ENCODE results near the gene SNX24.
"Not testable (repeated sequence)": the region's sequence is repeated elsewhere in the genome, so short reads cannot be mapped to it uniquely, and the experiment has no call there.

The SNX24 gene, protein sequence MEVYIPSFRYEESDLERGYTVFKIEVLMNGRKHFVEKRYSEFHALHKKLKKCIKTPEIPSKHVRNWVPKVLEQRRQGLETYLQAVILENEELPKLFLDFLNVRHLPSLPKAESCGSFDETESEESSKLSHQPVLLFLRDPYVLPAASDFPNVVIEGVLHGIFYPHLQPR

DNA sequence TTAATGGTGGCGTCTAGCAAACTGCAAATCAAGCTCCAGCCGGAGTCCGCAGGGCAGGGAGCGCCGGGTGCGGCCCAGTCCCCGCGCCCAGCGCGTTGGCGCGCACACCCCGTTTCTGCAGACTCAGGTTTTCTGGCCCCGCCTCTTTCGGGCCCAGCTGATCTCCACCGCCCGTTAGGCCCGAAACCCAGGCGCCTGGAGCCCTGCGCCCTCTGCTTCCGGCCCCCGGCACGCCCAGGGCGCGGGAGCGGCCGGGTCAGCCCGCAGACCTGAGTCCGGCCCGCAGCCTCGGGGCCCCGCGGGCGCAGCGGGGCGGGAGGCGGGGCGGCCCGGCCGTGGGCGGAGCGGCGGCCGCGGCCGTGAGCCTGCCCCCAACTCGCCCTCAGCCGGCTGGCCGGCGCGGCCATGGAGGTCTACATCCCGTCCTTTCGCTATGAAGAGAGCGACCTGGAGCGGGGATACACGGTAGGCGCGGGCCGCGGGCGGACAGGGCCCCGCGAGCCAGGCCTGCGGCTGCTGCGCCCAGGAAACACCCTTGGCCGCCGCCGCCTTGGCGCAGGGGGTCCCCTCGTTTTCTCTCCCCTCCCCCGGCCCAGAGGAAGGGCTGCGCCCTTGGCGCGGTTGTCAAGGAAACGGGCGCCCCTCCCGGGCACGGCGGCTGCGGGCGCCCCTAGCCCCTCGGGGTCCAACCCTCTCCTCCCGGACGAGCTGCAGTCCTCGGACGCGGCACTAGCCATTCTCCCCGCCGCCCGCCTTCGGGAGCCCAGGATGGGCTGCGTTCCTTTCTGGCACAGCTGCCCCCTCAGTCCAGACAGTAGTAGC, at the start of gene SNX24:
SNX24 (plus strand) TSS at position 385 of the 822 bp plus-strand sequence; CDS start at position 406, 21 bp downstream.
- DNase-seq: peak; percentile 42

DNA sequence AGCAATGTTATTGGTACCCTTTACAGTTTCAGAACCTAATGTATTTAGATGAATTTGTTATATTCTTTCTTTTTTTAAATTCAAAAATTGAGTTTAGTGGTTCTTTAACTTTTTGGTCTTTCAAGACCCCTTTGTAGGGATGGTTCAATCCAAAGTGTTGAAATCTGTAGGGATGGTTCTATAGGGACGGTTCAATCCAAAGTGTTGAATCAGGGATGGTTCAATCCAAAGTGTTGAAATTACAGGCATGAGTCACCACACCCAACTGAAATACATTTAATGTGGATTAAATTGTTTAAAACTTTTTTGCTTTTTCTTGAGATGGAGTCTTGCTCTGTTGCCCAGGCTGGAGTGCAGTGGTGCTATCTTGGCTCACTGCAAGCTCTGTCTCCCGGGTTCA, 39.9 kb upstream of the SNX24 start:
- DNase-seq: no peak

DNA sequence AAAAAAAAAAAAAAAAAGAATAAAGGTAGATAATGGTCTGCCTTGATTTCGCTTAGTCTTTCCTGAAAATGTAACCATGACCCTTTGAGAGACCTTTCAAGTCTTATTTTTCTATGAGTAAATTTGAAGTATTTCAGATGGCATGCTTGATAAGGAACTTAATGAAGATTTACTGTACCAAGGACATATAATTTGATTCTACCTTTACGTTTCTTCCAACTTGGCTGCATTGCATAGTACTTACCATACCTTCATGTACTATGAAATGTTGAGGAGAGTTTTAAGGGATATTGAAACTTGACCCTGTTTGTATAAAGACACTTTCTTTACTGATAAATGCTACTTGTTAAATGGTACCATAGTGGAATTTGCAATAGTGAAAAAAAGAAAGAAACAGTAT, 35.0 kb upstream of the SNX24 start:
- no peak for DNase-seq

DNA sequence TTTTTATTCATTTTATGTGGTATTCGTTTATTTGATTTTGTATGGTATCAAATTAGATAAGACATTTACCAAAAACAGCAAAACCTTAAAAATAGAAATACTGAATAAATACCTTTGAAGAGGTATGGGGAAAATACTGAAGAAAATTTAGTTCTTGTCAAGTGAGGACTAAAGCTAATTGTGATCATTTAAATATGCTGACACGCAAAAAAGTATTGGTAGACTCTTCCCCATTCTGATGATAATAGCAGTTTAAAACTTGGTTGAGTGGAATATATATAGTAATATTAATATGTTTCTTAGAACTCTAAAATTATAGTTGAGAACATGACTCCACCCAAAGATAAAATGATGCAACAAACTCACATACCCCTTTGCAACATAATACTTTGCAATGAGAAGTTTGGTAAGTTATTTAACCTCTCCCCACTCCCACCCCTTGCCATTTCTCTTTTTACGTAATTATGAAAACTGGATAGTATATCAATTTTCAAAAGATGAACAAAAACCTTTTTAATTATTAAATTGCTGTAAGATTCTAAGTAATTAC, 30.1 kb upstream of the SNX24 start:
- no peak for DNase-seq

DNA sequence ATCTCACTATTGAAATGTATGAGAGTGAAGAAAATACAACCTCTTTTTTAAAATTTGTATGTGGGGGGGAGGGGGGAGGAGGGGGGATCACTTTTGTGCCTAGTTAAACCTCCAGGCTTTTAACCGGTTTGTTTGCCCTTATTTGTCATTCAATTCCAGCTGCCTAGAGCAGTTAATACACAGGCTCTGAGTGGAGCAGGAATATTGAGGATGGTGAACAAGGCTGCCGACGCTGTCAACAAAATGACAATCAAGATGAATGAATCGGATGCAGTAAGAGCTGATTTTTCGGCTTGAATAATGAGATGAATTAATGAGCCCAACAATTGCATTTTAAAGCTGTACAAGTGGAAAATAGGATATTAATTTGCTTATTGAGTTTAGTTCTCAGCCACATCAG, 28.7 kb upstream of the SNX24 start:
- DNase-seq: peak; percentile 46

DNA sequence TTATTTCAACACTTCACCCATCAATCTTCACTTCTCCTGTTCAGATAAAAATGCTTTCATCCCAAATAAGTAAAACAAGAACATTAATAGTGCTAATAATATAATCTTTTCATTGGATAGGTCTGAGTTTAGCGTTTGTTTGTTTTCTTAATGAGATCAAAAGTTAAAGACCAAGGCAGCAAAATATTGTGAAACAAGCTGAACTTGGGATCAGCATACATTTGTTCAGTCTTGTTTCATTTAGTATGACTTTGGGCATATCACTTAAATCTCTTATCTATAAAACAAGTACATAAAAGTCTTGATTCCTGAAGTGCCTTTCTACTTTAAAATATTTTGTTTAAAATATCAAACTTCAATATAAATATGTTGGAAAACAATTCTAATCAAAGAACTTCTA, 13.4 kb upstream of the SNX24 start:
- no peak for DNase-seq

DNA sequence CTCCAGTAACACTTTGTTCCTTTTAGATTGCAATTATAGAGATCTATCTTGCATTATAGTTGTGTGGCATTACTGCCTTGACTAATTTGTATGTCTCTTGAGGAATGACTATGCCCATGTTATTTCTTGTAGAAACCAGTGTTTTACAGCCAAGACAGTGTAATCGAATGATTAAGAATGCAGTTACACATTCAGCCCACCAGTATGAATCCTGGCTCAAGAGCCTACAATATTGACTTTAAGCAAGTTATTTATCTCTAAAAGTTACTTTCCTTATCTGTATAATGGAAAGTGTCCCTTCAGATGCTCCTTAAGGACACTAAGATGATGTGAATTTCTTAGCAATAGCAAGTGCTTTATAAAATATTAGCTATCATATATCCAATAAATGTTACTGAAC, 9.7 kb upstream of the SNX24 start:
- DNase-seq: no peak

DNA sequence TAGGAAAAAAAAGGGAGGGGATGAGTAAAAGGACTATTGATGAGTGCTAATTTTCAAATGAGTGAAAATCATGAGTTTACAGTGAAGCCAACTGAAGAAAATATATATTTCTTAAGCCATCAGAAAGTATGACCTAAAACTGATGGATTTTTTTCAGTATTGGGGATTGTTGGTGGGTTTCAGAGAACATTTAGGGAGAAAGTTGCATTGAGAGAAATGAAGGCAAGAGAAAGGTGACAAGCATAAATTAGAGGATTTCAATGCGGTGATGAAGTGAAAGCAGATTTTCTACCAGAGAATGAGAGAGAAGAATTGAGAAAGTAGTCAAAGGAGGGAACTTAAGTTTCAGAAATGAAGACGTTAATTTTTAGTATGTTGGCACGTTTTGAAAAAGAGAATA, 8.5 kb upstream of the SNX24 start:
- DNase-seq: no peak

DNA sequence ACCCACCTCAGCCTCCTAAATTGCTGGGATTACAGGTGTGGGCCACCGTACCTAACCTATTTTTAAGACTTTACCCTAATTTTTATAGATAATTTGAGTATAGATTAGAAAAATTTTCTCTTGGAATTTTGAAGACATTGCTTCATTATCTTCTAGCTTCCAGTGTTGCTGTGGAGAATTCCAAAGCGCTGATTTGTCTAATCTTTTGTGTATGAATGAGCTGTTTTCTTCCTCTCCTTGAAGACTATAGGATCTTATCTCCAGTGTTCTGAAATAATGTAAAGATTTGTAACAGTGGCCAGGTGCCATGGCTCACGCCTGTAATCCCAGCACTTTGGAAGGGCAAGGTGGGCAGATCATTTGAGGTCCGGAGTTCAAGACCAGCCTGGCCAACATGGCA, 5.7 kb upstream of the SNX24 start:
- no peak for DNase-seq

DNA sequence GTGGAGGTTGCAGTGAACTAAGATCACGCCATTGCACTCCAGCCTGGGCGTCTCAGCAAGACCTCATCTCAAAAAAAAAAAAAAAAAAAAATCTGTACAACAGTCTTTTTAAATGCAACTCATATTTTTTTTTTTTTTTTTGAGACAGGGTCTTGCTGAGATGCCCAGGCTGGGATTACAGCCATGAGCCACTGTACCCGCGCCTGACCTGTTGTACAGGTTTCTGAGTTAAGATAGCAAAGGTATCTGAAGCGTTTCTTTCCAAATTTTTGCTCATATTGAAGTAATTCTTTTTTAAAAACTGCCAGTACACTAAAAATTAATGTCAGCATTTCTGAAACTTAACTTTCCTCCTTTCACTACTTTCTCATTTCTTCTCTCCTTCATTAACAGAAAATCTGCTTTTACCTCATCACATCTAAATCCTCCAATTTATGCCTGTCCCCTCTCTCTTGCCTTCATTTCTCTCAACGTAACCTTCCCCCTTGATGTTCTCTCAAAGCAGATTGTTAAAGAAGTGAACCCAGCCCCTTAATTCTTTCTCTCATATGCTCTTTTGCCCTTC, 3.3 kb upstream of the SNX24 start:
- no peak for DNase-seq

DNA sequence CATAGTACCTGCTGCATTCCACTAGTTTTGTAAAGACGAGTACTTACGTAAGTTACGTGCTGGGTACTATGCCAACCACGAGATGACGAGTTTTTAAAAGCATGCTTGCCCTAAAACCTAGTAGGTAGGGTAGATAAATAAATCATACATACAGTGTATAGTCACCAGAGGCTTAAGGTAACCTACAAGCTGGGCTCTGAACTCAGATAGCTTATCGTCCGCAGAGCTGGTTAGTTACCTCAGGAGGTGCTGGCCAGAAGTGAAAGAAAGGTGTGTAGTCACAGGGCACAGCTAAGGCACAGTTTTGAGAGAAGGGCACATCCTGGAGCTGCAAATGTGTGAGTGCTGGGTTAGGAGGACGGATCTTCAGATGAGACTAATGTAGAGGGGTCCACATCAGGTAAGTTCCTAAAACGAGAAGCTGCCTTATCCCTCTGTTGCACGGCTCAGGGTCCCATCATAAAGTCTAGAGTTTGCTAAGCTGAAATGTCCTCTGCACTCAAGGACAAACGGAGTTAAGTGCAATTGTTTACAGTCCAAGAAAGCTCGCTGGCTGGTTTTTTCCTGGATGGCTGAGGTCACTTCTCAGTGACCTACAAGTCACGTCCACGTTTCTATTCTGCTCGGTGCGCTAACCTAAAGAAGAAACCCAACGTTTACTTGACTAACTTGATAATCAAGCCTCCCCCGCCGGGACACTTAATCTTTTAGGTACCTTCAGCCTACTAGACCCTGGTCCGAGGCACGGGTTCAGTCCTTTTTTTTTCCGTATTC, 1.1 kb upstream of the SNX24 start:
- DNase-seq: no peak

DNA sequence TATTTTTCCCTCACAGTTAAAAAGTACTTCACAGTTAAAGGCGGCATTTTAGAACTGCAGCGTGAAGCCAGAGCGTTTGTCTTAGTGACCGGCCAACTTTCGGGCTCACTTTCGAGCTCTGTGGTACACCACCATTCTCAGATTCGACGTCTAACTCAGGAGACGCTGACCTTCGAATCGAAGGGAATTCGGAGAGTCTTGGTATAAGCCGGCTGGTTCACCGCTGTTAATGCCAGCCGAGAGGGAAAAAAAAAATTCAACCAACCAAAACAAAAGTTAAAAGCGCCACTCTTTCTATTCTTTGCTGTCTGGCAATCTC, 544 bp upstream of the SNX24 start:
- no peak for DNase-seq

DNA sequence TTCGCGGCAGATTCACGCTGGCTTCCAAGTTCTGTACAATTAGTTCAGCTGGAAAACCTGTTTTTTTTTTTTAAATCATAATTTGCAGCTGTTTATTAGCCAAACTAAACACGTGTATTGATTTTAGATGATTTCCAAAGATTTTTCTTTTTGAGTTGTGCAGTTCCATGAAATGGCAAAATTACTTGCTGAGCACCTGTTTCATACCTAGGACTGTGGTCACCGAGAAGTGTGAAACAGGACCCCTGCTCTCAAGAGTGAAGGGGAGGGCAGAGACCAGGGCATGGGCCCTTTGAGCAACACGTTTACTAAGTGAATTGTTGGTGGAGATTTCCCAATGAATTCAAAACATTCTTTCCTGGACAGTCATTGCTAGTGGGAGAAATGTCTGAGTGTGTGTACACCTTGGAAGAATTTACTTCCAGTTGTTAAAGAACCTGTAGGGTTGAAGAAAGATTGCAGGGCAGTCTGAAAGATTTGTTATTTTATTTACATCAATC, 688 bp downstream of the SNX24 start:
- DNase-seq: no peak

DNA sequence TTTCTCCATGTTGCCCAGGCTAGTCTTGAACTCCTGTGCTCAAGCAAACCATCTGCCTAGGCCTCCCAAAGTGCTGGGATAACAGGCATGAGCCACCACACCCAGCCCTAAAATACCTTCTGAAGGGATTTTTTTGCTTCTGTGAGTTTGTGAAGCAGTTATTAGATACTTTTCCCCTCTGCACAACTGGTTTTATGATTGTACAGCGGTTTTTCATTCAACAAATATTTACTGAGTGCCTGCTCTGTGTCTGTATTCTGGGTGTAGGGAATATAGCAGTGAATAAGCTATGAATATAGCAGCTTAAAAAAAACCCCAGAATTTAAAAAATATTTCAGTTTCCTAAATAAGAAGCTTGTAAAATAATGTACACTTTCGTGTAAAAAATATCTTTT, 2.3 kb downstream of the SNX24 start:
- no peak for DNase-seq

DNA sequence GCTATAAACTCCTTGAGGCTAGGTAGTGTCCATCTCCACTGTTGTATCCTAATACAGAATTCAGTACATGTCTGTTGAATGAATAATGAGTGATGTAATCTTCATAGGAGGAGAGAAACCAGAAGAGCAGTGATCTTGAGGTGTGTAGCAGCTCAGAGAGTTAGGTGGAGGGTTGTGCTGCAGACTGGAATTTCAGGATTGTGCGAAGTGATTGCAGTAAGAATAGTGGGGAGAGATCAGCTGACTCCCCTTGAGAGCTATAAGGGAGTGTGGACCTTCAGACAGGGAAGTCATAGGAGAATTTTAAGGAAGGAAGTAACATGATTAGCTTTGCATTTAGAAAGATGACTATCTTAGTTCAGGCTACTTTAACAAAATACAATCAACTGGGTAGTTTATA, 4.4 kb downstream of the SNX24 start:
- no peak for DNase-seq

DNA sequence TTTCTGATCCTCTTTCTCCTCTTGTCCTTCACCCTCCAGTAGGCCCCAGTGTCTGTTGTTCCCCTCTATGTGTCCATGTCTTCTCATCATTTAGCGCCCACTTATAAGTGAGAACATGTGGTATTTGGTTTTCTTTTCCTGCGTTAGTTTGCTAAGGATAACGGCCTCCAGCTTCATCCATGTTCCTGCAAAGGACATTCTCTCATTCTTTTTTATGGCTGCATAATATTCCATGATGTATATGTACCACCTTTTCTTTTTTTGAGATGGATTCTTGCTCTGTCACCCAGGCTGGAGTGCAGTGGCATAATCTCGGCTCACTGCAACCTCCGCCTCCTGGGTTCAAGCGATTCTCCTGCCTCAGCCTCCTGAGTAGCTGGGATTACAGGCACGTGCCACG, 12.1 kb downstream of the SNX24 start:
- DNase-seq: not testable (repeated sequence)

DNA sequence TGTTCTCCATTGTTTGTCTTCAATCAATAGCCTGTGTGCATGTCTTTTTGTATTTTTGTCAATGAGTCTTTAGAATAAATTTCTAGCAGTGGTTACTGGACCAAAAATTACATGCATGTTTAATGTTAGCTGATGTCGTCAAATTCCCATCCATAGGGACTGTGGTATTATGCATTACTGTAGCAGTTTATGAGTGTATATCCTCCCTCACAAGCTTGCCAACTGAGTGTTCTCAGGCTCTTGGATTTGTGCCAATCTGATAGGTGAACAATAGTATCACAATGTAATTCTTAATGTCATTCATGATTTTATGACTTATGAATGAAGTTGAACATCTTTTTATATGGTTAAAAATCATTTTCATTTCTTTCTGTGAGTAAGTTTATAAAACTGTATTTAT, 13.0 kb downstream of the SNX24 start:
- peak; percentile 48 for DNase-seq

DNA sequence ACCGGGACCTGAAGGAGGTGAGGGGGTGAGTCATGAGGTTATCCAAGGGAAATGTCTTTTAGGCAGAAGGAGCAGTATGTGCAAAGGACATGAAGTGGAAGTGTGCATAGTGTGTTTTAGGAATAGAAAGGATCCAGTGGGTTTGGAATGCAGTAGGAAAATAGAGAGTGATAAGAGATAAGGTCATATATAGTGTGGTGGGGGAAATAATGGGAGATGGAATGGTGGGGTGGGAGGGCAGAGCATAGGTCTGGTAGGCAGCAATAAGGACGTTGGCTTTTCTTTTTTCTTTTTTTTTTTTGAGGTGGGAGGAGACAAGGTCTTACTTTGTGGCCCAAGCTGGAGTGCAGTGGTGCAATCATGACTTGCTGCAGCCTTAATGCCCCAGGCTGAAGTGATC, 17.8 kb downstream of the SNX24 start:
- no peak for DNase-seq

DNA sequence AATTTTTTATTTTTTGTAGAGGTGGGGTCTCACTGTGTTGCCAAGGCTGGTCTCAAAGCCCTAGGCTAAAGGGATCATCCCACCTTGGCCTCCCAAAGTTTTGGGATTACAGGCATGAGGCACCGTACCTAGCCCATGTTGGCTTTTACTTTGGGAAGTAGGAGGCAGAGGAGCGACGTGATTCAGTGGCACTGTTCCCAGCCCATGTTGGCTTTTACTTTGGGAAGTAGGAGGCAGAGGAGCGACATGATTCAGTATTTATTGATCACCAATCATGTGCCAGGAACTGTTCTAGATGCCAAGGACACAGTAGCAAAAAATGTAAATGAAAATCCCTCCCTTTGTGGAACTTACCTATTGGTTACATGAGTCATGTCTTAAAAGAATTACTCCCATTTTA, 18.3 kb downstream of the SNX24 start:
- DNase-seq: no peak

DNA sequence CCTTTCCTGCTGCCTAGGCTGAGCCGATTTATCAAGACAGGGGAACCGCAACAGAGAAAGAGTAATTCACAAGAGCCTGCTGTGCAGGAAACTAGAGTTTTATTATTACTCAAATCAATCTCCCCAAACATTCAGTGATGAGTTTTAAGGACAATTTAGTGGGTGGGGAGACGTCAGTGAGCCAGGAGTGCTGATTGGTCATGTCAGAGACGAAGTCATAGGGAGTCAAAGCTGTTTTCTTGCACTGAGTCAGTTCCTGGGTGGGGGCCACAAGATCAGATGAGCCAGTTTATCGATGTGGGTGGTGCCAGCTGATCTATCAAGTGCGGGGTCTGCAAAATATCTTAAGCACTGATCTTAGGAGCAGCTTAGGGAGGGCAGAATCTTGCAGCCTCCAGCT, 19.0 kb downstream of the SNX24 start:
- DNase-seq: no peak

DNA sequence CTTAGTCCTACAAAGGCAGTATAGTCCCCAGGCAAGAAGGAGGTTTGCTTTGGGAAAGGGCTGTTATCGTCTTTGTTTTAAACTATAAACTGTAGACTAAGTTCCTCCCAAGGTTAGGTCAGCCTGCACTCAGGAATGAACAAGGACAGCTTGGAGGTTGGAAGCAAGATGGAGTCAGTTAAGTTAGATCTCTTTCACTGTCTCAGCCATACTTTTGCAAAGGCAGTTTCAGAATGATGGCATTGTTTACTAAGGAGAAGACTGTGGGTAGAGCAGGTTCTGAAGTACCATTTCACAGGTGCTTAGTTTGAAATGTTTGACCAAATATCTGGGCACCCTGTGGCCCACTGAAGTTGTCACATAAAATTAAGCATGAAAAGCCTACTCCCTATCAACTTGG, 19.4 kb downstream of the SNX24 start:
- DNase-seq: no peak

DNA sequence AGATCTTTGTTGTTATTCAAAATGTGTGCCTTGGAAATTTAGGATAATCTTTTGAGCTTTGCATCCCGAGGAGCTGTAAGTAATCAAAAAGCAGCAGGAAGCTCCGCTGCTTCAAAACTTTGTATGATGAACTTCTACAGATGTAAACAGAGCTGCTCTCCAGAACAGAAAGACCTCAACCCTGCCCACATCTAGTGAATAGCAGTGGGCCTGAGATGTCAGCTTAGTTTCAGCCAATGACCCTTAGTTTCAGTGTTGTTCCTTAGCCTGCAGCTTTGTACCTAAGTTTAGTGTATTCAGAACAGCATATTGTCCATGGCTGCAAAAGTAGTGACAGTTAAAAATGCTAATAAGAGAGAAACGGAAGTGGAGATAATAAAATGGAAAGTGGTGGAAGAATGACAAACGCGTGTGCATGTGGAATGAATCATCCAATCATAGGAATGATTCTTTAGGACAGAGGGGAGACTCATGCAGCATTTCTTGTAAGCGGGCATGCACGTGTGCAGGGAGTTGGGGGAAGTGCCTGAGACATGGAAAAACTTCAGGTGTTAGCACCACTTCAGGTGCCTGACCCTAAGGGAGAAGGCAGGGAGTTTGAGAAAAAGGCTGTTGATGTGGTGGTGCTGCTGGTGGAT, 24.9 kb downstream of the SNX24 start:
- no peak for DNase-seq

DNA sequence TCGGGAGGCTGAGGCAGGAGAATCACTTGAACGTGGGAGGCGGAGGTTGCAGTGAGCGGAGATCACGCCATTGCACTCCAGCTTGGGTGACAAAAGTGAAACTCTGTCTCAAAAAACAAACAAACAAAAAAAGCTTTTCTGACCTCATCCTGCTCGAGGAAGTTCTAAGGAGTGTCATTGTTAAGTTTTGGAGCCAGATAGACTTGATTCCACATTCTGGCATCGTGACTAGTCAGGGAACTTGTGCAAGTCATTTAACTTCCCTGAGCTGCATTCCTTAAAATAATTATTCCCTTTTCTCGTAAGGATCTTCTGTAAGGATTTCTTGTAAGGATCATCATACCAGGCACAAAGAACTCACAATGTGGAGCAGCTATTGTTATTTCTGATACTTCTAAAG, 26.2 kb downstream of the SNX24 start:
- no peak for DNase-seq

All from NCI-H1105 (cell line).